HG03520 (cell line): ENCODE data around the gene COL27A1.
"Not testable (repeated sequence)": the region's sequence is repeated elsewhere in the genome, so short reads cannot be mapped to it uniquely, and the experiment has no call there.

Experiments used
- ATAC-seq: cut with Tn5 transposase; IDR thresholded peaks from one replicate; pipeline ENCODE4 v1.9.1; 2021; ENCODE audit warnings: mild to moderate bottlenecking, moderate library complexity; ENCODE audit not compliant: unreplicated experiment

Gene COL27A1

GRCh38 chr9:114180696-114181606 is 25.6 kb downstream of the COL27A1 start:
- ATAC-seq = no peak

- no peak for ATAC-seq
Measured at GRCh38 chr9:114181607-114182409, 26.5 kb downstream of the COL27A1 start.

GRCh38 chr9:114183006-114183405 is 27.7 kb downstream of the COL27A1 start:
- ATAC-seq = no peak

- ATAC-seq = no peak
Measured at GRCh38 chr9:114184071-114184470, 28.7 kb downstream of the COL27A1 start.

GRCh38 chr9:114184866-114185265 is 29.5 kb downstream of the COL27A1 start:
- ATAC-seq = no peak

- ATAC-seq = no peak
Measured at GRCh38 chr9:114185570-114186490, 30.5 kb downstream of the COL27A1 start.

- no peak for ATAC-seq
Measured at GRCh38 chr9:114186605-114187289, 31.4 kb downstream of the COL27A1 start.

- no peak for ATAC-seq
Measured at GRCh38 chr9:114187827-114188226, 32.5 kb downstream of the COL27A1 start.

- ATAC-seq = no peak
Measured at GRCh38 chr9:114189823-114190562, 34.7 kb downstream of the COL27A1 start.

GRCh38 chr9:114190563-114190905 is 35.2 kb downstream of the COL27A1 start:
- no peak for ATAC-seq

- ATAC-seq = not testable (repeated sequence)
Measured at GRCh38 chr9:114191402-114191801, 36.1 kb downstream of the COL27A1 start.

- no peak for ATAC-seq
Measured at GRCh38 chr9:114192539-114192938, 37.2 kb downstream of the COL27A1 start.

GRCh38 chr9:114193090-114193489 is 37.8 kb downstream of the COL27A1 start:
- no peak for ATAC-seq

GRCh38 chr9:114196117-114196516 is 40.8 kb downstream of the COL27A1 start:
- no peak for ATAC-seq

- no peak for ATAC-seq
Measured at GRCh38 chr9:114196979-114197622, 41.8 kb downstream of the COL27A1 start.

GRCh38 chr9:114198249-114199040 is 43.1 kb downstream of the COL27A1 start:
- no peak for ATAC-seq

- ATAC-seq = no peak
Measured at GRCh38 chr9:114200721-114201300, 45.5 kb downstream of the COL27A1 start.

- ATAC-seq = no peak
Measured at GRCh38 chr9:114202396-114202795, 47.1 kb downstream of the COL27A1 start.
